Measurements from ENCODE around the gene MAML3. TPM values are rescaled to one million over a fixed set of nuclear protein-coding genes. Genes with fewer than 3 reads are reported as not detected.
A peak's percentile ranks its signal among the peaks of the same experiment; 100 is the strongest.

The MAML3 gene
- total RNA-seq, 2 donors from 2014 or later: 9.3 to 10.1 TPM

DNA sequence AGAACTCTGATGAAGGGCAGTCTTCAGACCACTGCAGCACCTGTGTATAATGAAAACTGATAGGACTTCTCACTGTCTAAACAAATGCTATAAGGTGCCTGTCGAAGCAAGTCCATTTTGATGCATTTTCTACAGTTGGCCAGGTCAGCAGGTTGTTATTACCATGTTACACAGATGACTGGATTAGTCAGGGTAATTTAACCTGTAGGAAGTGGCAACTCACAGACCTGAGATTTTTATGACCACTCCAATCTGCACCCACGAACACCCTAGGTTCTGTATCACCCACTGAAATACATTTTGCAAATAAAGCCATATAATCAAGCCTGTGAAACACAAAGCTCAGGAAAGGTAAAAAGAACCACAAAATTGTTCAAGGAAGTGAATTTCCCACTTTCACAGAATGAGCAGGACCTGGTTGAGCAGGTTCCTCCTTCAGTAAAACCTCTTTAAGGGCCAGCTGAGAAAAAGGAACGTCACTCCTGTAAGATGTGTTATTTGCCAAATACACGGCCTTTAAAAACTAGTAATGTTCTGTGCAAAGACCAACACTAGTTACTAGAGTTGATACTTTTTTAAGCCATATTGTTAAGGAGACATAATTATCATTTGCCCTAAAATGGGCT, 12.7 kb downstream of the MAML3 start:
- Histone ChIP-seq H3K36me3 (no peaks in the 10 kb centered on the region), H3K9me3 (no peaks in the 10 kb centered on the region), H3K4me3 (no peak overlapping the region), H3K27me3 (no peaks in the 10 kb centered on the region), H3K9ac (ENCODE audit: low read depth in 2 of 2, low read length in 2 of 2) (peak overlapping the region in 1 of 2 donors; percentile 30), H3K4me1 (peaks cover 5% of the 10 kb centered on the region), H3K27ac (peak overlapping the region; percentile 66)
- DNase-seq: no peak
- intact Hi-C loops (cut with DNase I): no loop called here
- TF ChIP-seq, protein P1, sequence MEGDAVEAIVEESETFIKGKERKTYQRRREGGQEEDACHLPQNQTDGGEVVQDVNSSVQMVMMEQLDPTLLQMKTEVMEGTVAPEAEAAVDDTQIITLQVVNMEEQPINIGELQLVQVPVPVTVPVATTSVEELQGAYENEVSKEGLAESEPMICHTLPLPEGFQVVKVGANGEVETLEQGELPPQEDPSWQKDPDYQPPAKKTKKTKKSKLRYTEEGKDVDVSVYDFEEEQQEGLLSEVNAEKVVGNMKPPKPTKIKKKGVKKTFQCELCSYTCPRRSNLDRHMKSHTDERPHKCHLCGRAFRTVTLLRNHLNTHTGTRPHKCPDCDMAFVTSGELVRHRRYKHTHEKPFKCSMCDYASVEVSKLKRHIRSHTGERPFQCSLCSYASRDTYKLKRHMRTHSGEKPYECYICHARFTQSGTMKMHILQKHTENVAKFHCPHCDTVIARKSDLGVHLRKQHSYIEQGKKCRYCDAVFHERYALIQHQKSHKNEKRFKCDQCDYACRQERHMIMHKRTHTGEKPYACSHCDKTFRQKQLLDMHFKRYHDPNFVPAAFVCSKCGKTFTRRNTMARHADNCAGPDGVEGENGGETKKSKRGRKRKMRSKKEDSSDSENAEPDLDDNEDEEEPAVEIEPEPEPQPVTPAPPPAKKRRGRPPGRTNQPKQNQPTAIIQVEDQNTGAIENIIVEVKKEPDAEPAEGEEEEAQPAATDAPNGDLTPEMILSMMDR (IDR thresholded peaks at IDR 0.05): no peak

DNA sequence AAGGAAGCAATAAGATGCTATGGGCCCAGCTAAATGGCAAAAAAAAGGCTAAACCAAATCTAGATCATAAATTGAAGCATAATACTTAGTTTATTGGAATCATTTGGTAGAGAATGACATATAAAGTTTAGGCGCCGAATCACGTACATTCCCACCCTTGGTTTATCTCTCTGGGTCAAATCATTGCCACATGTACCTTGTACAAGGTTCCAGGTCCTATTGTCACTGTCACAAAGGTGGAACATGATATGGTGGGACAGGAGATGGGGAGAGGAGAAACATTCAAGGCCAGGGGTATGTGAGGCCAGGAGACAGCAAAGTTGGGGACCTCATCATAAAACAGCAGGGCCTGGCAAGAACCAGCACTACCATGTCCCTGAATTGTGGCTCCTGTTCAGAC, 13.4 kb downstream of the MAML3 start:
- H3K4me3 ChIP-seq: no peak overlapping the region
- peak overlapping the region; percentile 66 for H3K27ac ChIP-seq
- H3K27me3 ChIP-seq: no peaks in the 10 kb centered on the region
- H3K9me3 ChIP-seq: no peaks in the 10 kb centered on the region
- H3K4me1 ChIP-seq: peaks cover 5% of the 10 kb centered on the region
- TF ChIP-seq, protein P1 (IDR thresholded peaks at IDR 0.05): no peak
- peak overlapping the region in 1 of 2 donors; percentile 30 for H3K9ac ChIP-seq (ENCODE audit: low read depth in 2 of 2, low read length in 2 of 2)
- no peaks in the 10 kb centered on the region for H3K36me3 ChIP-seq
- intact Hi-C loops (cut with DNase I): no loop called here
- no peak for DNase-seq

DNA sequence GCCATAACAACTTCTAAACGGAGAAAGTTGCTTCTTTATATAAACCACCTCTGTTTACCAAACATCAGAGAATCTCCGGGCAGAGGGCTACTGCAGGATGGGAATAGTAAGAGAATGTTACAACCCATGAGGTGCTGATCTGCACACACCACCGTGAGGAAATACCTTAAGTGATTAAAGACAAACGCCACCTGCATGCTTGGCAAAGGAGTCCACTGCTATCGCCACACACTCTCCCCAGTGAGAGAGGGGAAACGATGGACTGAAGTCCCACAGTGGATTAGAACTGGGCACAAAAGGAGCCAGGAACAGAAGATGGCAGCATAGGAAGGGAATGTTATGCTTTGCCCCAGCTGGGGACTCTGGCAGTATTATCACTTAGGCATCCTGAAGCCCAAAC, 15.6 kb downstream of the MAML3 start:
- no peaks in the 10 kb centered on the region for H3K36me3 ChIP-seq
- H3K27me3 ChIP-seq: no peaks in the 10 kb centered on the region
- H3K27ac ChIP-seq: no peak overlapping the region
- no peaks in the 10 kb centered on the region for H3K9me3 ChIP-seq
- H3K4me1 ChIP-seq: peaks cover 5% of the 10 kb centered on the region
- no peak overlapping the region for H3K4me3 ChIP-seq
- DNase-seq: no peak
- H3K9ac ChIP-seq (ENCODE audit: low read depth in 2 of 2, low read length in 2 of 2): no peak overlapping the region
- TF ChIP-seq, protein P1 (IDR thresholded peaks at IDR 0.05): no peak
- intact Hi-C loops (cut with DNase I): no loop called here

DNA sequence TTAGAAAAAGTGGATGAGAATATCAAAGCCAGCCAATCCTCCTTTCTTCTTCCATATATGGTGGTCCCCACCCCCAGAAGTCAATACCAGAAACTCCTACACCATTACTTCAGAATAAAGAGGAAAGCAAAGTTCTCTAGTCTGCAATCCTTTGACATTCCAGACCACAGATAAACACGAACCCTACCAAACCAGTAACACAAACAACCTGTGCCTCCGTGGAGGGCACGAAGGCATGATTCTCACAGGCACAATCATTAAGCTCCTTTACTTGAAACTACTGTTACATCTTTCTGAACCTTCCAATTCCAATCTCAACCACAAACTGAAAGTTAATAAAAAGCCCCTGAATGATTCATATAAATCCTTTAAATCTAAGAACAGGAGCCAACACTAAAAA, 16.3 kb downstream of the MAML3 start:
- H3K4me1 ChIP-seq: peaks cover 5% of the 10 kb centered on the region
- intact Hi-C loops (cut with DNase I): no loop called here
- H3K27me3 ChIP-seq: no peaks in the 10 kb centered on the region
- DNase-seq: no peak
- H3K27ac ChIP-seq: no peak overlapping the region
- TF ChIP-seq, protein P1 (IDR thresholded peaks at IDR 0.05): no peak
- no peak overlapping the region for H3K9ac ChIP-seq (ENCODE audit: low read depth in 2 of 2, low read length in 2 of 2)
- no peaks in the 10 kb centered on the region for H3K9me3 ChIP-seq
- H3K4me3 ChIP-seq: no peak overlapping the region
- H3K36me3 ChIP-seq: no peaks in the 10 kb centered on the region

DNA sequence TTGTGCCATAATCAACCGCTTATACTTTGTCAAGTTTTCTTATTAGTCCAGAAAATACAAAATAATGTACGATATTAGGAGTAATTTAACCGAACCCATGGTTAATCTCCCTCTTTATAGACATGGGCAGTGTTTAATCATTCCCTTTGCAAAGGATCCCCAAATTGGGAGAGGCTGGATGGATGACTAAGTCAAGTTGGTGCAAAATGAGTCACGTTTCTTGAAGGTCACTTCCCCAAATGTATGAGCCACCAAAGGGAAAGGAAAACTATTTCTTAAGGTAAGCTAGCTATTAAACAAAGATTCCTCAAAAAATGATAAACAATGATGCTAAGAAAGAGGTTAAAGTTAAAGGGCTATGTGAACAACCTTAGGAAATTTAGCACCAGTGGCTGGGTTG, 17.5 kb downstream of the MAML3 start:
- intact Hi-C loops (cut with DNase I): no loop called here
- Histone ChIP-seq H3K36me3 (no peaks in the 10 kb centered on the region), H3K4me3 (no peak overlapping the region), H3K9ac (ENCODE audit: low read depth in 2 of 2, low read length in 2 of 2) (no peak overlapping the region), H3K4me1 (peaks cover 5% of the 10 kb centered on the region), H3K9me3 (no peaks in the 10 kb centered on the region), H3K27me3 (no peaks in the 10 kb centered on the region), H3K27ac (no peak overlapping the region)
- TF ChIP-seq, protein P1 (IDR thresholded peaks at IDR 0.05): no peak
- no peak for DNase-seq
